Uterine smooth muscle cell (primary cell): ENCODE measurements around the gene B3GNT2. TPM values are rescaled to one million over a fixed set of nuclear protein-coding genes. Genes with fewer than 3 reads are reported as not detected.

Experiments
- total RNA-seq: library from RNA; depleted of rRNA; stranded (reverse); fragments of >200 nt; gene quantifications from 2 replicates; pipeline ENCODE4 v1.2.3, GENCODE V29; 2014

The B3GNT2 gene, protein sequence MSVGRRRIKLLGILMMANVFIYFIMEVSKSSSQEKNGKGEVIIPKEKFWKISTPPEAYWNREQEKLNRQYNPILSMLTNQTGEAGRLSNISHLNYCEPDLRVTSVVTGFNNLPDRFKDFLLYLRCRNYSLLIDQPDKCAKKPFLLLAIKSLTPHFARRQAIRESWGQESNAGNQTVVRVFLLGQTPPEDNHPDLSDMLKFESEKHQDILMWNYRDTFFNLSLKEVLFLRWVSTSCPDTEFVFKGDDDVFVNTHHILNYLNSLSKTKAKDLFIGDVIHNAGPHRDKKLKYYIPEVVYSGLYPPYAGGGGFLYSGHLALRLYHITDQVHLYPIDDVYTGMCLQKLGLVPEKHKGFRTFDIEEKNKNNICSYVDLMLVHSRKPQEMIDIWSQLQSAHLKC
- total RNA-seq, result 15.1 and 16.0 TPM in 2 replicates

DNA sequence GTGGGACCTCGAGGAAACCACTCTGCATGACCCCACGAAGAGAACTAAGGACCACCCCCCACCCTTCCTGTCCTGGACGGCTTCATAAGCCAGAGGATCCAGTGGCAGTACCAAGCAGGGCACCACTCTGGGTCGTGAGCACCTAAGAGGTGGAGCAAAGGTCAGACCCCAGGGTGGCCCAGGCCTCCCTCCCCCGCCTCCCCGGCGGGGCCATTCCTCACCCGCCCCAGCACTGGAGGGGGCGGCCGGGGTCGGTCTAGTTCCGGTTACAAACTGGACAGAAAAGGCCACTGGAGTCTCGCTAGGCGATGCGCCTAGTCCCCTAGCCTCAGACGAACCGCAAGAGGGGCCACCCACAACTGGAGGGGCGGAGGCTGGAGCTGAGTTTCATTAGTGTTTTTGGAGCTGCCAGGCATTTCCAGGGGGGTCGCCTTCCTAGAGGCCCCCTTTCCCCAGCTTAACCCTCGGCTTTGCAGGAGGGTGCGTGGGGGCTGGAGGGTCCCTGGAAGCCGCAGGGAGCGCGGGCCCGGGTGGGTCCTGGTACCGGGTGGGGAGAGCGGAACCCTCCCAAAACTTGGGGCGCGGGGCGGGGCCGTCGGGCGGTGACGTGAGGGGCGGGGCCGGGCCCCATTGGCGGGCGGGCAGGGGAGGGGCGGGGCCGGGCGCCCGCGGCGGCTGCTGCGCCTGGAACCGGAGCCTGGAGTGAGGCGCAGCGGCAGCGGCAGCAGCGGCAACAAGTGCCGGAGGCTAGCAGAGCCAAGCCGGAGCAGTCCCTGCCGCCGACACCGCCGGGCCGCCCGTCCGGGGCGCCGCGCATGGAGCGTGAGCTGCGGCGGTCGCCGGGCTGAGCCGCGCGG is at the start of gene B3GNT2:
B3GNT2 (plus strand) TSS at position 695 of the 857 bp plus-strand sequence. CDS start 26,106 bp downstream, outside the sequence.

